Measurements from ENCODE around the gene CC2D2A. TPM values are rescaled to one million over a fixed set of nuclear protein-coding genes. Genes with fewer than 3 reads are reported as not detected.
"Not testable (repeated sequence)": the region's sequence is repeated elsewhere in the genome, so short reads cannot be mapped to it uniquely, and the experiment has no call there.

Gene CC2D2A
- total RNA-seq, 1 experiment from 2014 or later = 10.2 TPM

- CTCF ChIA-PET = no interaction called here
- Mint-ChIP-seq H3K36me3 (peaks cover 23% of the 10 kb centered on the region), H3K4me3 (no peak overlapping the region), H3K9me3 (peaks cover 13% of the 10 kb centered on the region), H3K27me3 (ENCODE audit: low read depth) (no peaks in the 10 kb centered on the region), H3K4me1 (0 out of 2 replicates have a peak, but pooled peaks cover 3% of the 10 kb centered on the region), H3K27ac (no peak overlapping the region)
- TF ChIP-seq FOXP4 (CRISPR knock-in tag; IDR thresholded peaks at IDR 0.05) = no peak
- TF ChIP-seq MYBL2 (CRISPR knock-in tag; IDR thresholded peaks at IDR 0.05) = no peak
- TF ChIP-seq, protein P1, sequence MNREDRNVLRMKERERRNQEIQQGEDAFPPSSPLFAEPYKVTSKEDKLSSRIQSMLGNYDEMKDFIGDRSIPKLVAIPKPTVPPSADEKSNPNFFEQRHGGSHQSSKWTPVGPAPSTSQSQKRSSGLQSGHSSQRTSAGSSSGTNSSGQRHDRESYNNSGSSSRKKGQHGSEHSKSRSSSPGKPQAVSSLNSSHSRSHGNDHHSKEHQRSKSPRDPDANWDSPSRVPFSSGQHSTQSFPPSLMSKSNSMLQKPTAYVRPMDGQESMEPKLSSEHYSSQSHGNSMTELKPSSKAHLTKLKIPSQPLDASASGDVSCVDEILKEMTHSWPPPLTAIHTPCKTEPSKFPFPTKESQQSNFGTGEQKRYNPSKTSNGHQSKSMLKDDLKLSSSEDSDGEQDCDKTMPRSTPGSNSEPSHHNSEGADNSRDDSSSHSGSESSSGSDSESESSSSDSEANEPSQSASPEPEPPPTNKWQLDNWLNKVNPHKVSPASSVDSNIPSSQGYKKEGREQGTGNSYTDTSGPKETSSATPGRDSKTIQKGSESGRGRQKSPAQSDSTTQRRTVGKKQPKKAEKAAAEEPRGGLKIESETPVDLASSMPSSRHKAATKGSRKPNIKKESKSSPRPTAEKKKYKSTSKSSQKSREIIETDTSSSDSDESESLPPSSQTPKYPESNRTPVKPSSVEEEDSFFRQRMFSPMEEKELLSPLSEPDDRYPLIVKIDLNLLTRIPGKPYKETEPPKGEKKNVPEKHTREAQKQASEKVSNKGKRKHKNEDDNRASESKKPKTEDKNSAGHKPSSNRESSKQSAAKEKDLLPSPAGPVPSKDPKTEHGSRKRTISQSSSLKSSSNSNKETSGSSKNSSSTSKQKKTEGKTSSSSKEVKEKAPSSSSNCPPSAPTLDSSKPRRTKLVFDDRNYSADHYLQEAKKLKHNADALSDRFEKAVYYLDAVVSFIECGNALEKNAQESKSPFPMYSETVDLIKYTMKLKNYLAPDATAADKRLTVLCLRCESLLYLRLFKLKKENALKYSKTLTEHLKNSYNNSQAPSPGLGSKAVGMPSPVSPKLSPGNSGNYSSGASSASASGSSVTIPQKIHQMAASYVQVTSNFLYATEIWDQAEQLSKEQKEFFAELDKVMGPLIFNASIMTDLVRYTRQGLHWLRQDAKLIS (CRISPR knock-in tag; IDR thresholded peaks at IDR 0.05; ENCODE audit: borderline replicate concordance) = no peak
- no peak for TF ChIP-seq IRF2 (CRISPR knock-in tag; IDR thresholded peaks at IDR 0.05; ENCODE audit: borderline replicate concordance, low read depth)
- no peak for TF ChIP-seq SMAD4 (CRISPR knock-in tag; IDR thresholded peaks at IDR 0.05)
- TF ChIP-seq ELF4 (CRISPR knock-in tag; IDR thresholded peaks at IDR 0.05; ENCODE audit: low read depth) = no peak
- TF ChIP-seq, protein P2, sequence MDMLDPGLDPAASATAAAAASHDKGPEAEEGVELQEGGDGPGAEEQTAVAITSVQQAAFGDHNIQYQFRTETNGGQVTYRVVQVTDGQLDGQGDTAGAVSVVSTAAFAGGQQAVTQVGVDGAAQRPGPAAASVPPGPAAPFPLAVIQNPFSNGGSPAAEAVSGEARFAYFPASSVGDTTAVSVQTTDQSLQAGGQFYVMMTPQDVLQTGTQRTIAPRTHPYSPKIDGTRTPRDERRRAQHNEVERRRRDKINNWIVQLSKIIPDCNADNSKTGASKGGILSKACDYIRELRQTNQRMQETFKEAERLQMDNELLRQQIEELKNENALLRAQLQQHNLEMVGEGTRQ (CRISPR knock-in tag; IDR thresholded peaks at IDR 0.05) = no peak
- TF ChIP-seq GABPB1 (CRISPR knock-in tag; IDR thresholded peaks at IDR 0.05) = no peak
- no peak for TF ChIP-seq CBFB (CRISPR knock-in tag; IDR thresholded peaks at IDR 0.05; ENCODE audit: low read depth)
- no peak for TF ChIP-seq ZNF232 (CRISPR knock-in tag; IDR thresholded peaks at IDR 0.05)
- no peak for TF ChIP-seq ESRRA (CRISPR knock-in tag; IDR thresholded peaks at IDR 0.05; ENCODE audit: borderline replicate concordance)
- TF ChIP-seq ZMAT4 (CRISPR knock-in tag; IDR thresholded peaks at IDR 0.05) = no peak
- TF ChIP-seq, protein P3, sequence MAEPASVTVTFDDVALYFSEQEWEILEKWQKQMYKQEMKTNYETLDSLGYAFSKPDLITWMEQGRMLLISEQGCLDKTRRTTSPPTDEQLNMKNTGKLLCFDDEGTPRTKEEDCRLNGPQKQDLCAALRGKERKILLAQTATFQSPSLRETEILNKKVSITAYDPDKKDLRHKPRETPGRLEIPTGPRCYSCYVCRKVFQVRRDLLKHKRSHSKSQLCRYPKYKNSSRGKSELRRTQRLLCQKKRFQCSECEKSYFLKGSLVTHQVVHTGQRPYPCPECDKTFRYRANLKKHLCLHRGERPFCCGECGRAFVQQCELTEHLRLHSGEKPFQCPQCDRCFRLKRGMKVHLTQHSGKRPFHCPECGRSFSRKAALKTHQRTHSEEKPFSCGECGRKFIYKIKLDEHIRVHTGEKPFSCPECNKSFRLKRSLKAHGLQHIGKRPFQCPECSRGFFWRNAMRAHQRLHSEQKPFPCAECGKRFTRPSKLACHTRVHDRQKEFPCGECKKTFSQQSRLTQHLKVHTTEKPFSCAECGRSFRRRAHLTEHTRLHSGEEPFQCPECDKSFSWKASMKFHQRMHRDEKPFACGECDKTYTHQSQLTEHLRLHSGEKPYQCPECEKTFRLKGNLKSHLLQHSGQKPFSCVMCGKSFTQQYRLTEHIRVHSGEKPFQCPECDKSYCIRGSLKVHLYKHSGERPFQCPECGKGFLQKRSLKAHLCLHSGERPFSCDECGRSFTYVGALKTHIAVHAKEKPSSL (CRISPR knock-in tag; conservative IDR thresholded peaks at IDR 0.05) = no peak
- TF ChIP-seq RELA (CRISPR knock-in tag; IDR thresholded peaks at IDR 0.05; ENCODE audit: borderline replicate concordance) = no peak
- no peak for TF ChIP-seq NR2C2 (CRISPR knock-in tag; IDR thresholded peaks at IDR 0.05)
- no peak for TF ChIP-seq NFYB (CRISPR knock-in tag; conservative IDR thresholded peaks at IDR 0.05; ENCODE audit: low read depth)
- no peak for TF ChIP-seq CTCF (IDR thresholded peaks at IDR 0.05)
- DNase-seq (ENCODE audit: low spot score) = no peak
- POLR2A ChIA-PET = no interaction called here
- ATAC-seq = no peak
Measured at GRCh38 chr4:15612136-15612535, 142.5 kb downstream of the CC2D2A start.

GRCh38 chr4:15614891-15615290 lies 145.2 kb downstream of the CC2D2A start:
- ATAC-seq; DNase-seq (ENCODE audit: low spot score); H3K4me1 Mint-ChIP-seq; H3K27me3 Mint-ChIP-seq (ENCODE audit: low read depth); H3K27ac Mint-ChIP-seq; CTCF ChIA-PET; POLR2A ChIA-PET; H3K4me3 Mint-ChIP-seq: not testable (repeated sequence)
- H3K9me3 Mint-ChIP-seq = peaks cover 32% of the 10 kb centered on the region
- H3K36me3 Mint-ChIP-seq = peaks cover 46% of the 10 kb centered on the region

DNA sequence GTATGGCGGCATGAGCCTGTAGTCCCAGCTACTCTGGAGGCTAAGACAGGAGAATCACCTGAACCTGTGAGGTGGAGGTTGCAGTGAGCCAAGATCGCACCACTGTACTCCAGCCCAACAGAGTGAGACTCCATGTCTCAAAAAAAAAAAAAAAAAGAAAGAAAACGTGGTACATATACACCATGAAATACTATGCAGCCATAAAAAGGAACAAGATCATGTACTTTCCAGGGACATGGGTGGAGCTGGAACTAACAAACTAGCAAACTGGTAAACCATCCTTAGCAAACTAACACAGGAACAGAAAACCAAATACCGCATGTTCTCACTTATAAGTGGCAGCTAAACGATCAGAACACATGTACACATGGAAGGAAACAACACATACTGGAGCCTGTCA lies 147.7 kb downstream of the CC2D2A start:
- ATAC-seq; H3K4me3 Mint-ChIP-seq; DNase-seq (ENCODE audit: low spot score); H3K4me1 Mint-ChIP-seq; CTCF ChIA-PET; H3K27ac Mint-ChIP-seq; H3K27me3 Mint-ChIP-seq (ENCODE audit: low read depth): not testable (repeated sequence)
- Mint-ChIP-seq H3K36me3 (peaks cover 72% of the 10 kb centered on the region), H3K9me3 (peaks cover 57% of the 10 kb centered on the region)
- POLR2A ChIA-PET = interaction anchor here (0.7 kb wide), 1 partner anchor 599 kb away, joined by 6 read pairs; no protein-coding TSS in a partner anchor

Measured in WTC11 (cell line).